GM12874 (cell line): ENCODE measurements around the gene TRAK1.
A peak's percentile ranks its signal among the peaks of the same experiment; 100 is the strongest.

Source experiments
- TF ChIP-seq, protein P1 (sequence below): IDR thresholded peaks from 2 replicates; pipeline ENCODE4 v1.5.1; 2011; ENCODE audit warnings: low read depth, mild to moderate bottlenecking, control low read depth, low read length, moderate library complexity; ENCODE audit not compliant: insufficient read depth

The TRAK1 gene

DNA sequence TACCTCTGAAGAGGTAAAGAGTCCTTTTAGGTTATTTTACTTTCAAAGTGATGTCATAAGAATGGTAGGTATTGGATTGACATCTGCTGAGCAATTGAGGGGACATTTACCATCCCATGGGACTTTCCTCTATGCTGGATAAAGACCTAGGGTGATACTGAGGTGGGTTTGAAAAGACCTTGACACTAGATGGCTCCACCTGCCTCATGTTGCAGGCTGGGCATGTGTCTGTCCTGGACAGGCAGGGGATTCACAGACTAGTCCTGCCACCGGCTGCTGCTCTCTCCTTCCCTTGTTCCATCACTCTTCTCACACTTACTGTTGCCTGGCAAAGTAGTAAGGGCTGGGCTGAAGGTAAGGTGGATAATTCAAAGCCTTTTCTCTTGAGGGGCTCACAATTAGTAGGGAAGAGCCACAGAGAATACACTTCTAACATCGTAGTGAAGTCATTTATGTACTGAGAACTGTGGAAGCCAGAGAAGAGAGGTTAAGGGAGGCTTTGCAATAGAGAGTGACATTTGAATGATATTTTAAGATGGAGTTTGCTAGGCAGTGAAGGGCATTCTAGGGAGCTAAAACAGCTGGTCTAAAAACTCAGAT is 27.7 kb downstream of the TRAK1 start:
- TF ChIP-seq, protein P1, sequence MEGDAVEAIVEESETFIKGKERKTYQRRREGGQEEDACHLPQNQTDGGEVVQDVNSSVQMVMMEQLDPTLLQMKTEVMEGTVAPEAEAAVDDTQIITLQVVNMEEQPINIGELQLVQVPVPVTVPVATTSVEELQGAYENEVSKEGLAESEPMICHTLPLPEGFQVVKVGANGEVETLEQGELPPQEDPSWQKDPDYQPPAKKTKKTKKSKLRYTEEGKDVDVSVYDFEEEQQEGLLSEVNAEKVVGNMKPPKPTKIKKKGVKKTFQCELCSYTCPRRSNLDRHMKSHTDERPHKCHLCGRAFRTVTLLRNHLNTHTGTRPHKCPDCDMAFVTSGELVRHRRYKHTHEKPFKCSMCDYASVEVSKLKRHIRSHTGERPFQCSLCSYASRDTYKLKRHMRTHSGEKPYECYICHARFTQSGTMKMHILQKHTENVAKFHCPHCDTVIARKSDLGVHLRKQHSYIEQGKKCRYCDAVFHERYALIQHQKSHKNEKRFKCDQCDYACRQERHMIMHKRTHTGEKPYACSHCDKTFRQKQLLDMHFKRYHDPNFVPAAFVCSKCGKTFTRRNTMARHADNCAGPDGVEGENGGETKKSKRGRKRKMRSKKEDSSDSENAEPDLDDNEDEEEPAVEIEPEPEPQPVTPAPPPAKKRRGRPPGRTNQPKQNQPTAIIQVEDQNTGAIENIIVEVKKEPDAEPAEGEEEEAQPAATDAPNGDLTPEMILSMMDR, result peak; percentile 65

DNA sequence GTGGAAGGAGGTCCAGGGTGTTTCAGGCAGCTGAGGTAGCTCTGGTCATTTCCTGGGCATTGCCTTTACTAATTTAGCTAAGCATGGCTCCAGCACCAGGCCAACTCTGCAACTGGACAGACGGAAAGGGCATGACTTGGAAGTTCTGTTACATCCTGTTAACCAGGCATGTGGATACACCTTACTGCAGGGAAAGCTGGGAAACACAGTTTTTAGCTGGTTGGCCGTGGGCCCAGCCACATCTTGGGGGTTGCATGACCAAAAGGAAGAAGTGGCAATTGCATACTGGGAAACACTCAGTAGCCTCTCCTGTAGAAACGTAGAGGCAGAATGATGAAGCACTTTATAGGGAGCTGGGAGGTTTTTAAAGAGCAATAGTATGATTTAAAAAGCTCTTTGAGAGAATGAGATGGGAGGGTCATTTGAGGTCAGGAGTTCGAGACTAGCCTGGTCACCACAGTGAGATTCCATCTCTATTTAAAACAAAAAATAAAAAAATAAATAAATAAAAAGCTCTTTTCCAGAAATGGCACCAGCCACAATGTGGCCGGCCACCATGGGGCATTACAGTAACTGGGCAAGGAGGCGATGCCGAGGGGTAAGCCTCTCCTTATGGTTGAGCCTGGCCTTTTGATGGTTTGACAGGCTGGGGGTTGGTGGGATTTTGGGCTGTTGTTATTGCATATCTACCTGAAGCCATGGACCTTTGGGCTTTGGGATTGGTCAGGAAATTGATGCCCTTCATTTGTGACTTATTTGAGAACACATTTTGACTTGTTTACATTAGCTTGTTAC is 28.6 kb downstream of the TRAK1 start:
- TF ChIP-seq, protein P1, result no peak

- TF ChIP-seq, protein P1, result no peak
These were observed 29.7 kb downstream of the TRAK1 start for GRCh38 chr3:42120866-42121265.

- TF ChIP-seq, protein P1, result no peak
These were observed 31.3 kb downstream of the TRAK1 start for GRCh38 chr3:42122261-42123011.

DNA sequence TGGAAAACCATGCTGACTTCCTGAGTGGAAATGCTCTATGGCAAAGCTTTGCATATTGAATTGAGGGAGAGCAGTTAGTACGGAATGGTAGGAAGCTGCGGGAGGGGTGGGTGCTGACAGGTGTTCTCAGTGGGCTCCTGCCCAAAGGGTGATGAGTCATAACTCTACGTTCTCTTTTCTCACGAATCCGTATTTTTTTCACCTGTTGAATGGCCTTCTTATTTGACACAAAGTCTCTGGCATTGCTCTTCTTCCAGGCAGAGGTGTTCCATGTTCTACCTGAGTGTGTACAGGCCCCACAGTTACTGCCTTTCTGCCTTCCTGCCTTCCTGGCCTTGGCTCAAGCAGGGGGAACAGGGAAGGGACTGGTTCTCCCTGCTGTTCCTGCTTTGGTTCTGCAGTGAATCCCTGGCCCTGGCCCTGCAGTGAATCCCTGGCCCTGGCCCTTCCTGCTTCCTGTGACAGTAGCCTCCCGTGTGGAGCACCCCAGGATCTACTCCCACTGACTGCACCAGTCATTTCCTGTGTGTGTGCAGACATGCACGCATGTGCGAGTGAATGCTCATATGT is 31.9 kb downstream of the TRAK1 start:
- TF ChIP-seq, protein P1, result no peak

GRCh38 chr3:42123824-42124658 is 32.9 kb downstream of the TRAK1 start:
- TF ChIP-seq, protein P1, result no peak

DNA sequence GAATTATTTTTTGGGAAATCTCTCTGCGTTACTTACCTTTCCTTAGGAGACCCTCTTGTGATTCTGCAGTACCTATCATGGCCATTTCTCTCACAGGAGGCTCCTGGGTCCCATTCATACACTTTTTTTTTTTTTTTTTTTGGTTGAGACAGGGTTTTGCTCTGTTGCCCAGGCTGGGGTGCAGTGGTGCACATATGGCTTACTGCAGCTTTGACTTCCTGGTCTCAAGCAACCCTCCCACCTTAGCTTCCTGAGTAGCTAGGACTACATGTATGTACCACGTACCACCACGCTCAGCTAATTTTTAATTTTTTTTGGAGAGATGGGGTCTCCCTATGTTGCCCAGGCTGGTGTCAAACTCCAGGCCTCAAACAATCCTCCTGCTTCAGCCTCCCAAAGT is 36.1 kb downstream of the TRAK1 start:
- TF ChIP-seq, protein P1, result 0 out of 2 replicates have a peak, but pooled peaks have one; percentile 9
